Dendritic cell treated with granulocyte-macrophage colony-stimulating factor and Interleukin-4, amounts not matched to agents 40 ng/mL and 50 ng/mL, for 4 days (primary cell): ENCODE results near the gene MIAT.

ENCODE experiments used
- H3K27ac Mint-ChIP-seq: one replicate; pipeline ENCODE4 v1.8.0; 2022; ENCODE audit warnings: mild to moderate bottlenecking, mixed read lengths
- H3K27me3 Mint-ChIP-seq: one replicate; pipeline ENCODE4 v1.8.0; 2022; ENCODE audit warnings: mild to moderate bottlenecking, mixed read lengths
- H3K36me3 Mint-ChIP-seq: one replicate; pipeline ENCODE4 v1.8.0; 2022; ENCODE audit warnings: low read depth, mixed read lengths
- H3K4me1 Mint-ChIP-seq: one replicate; pipeline ENCODE4 v1.8.0; 2022; ENCODE audit warnings: low read depth, mixed read lengths
- H3K4me3 Mint-ChIP-seq: one replicate; pipeline ENCODE4 v1.8.0; 2022; ENCODE audit warnings: mild to moderate bottlenecking, moderate library complexity, mixed read lengths
- H3K9me3 Mint-ChIP-seq: one replicate; pipeline ENCODE4 v1.8.0; 2022; ENCODE audit warnings: mixed read lengths
- intact Hi-C: fragments of 100-400 bp; cut with micrococcal nuclease; formaldehyde crosslinking; loops from one replicate; pipeline ENCODE4 v1.15.0; 2022

MIAT gene

GRCh38 chr22:26619510-26619909 lies 37.9 kb upstream of the MIAT start:
- H3K4me1 Mint-ChIP-seq = peaks cover 56% of the 10 kb centered on the region
- H3K4me3 Mint-ChIP-seq = no peak overlapping the region
- no peaks in the 10 kb centered on the region for H3K36me3 Mint-ChIP-seq
- H3K9me3 Mint-ChIP-seq = peaks cover 7% of the 10 kb centered on the region
- H3K27ac Mint-ChIP-seq = peak overlapping the region; percentile 47
- intact Hi-C loops = no loop called here
- H3K27me3 Mint-ChIP-seq = no peaks in the 10 kb centered on the region

DNA sequence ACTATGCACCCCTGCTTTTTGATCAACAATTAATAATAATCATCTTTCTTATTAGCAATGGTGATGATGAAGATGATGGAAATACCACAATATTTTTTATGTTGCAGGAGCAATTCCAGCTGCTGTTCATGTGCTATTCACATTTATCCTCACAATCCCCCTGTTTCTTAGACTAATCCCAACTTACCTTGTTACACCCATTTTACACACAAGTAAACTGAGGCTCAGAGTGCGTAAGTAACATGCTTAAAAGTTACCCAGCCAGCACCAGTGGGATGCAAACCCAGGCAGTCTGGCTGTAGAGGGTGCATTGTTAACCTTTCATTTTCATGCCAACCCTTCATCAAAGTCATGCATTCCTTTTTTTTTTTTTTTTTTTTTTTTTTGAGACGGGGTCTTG lies 37.2 kb upstream of the MIAT start:
- H3K4me3 Mint-ChIP-seq = no peak overlapping the region
- H3K4me1 Mint-ChIP-seq = peaks cover 54% of the 10 kb centered on the region
- no peak overlapping the region for H3K27ac Mint-ChIP-seq
- intact Hi-C loops = no loop called here
- no peaks in the 10 kb centered on the region for H3K36me3 Mint-ChIP-seq
- H3K9me3 Mint-ChIP-seq = peaks cover 7% of the 10 kb centered on the region
- H3K27me3 Mint-ChIP-seq = no peaks in the 10 kb centered on the region

GRCh38 chr22:26621663-26622062 lies 35.7 kb upstream of the MIAT start, which contains the start of gene CRYBA4:
CRYBA4 (plus strand) TSS chr22:26621963; CDS start chr22:26622597, 634 bp downstream.
- Mint-ChIP-seq H3K27ac (no peak within 1 kb of the TSS), H3K4me3 (no peak within 1 kb of the TSS), H3K27me3 (no peaks in the 10 kb centered on the region), H3K36me3 (no peaks in the 10 kb centered on the region), H3K9me3 (peaks cover 7% of the 10 kb centered on the region), H3K4me1 (peaks cover 40% of the 10 kb centered on the region)
- intact Hi-C loops = no loop called here

- Mint-ChIP-seq H3K27ac (no peak overlapping the region), H3K4me3 (no peak overlapping the region), H3K36me3 (no peaks in the 10 kb centered on the region), H3K27me3 (no peaks in the 10 kb centered on the region), H3K4me1 (peaks cover 22% of the 10 kb centered on the region), H3K9me3 (peaks cover 7% of the 10 kb centered on the region)
- intact Hi-C loops = no loop called here
Observed at GRCh38 chr22:26623984-26624383, 33.4 kb upstream of the MIAT start.

- Mint-ChIP-seq H3K27me3 (no peaks in the 10 kb centered on the region), H3K4me1 (peaks cover 14% of the 10 kb centered on the region), H3K9me3 (peaks cover 7% of the 10 kb centered on the region), H3K36me3 (no peaks in the 10 kb centered on the region), H3K27ac (no peak overlapping the region), H3K4me3 (no peak overlapping the region)
- intact Hi-C loops = no loop called here
Observed at GRCh38 chr22:26624803-26625202, 32.6 kb upstream of the MIAT start.

- H3K4me3 Mint-ChIP-seq = no peak overlapping the region
- peaks cover 5% of the 10 kb centered on the region for H3K4me1 Mint-ChIP-seq
- H3K27me3 Mint-ChIP-seq = peaks cover 7% of the 10 kb centered on the region
- intact Hi-C loops = no loop called here
- no peaks in the 10 kb centered on the region for H3K9me3 Mint-ChIP-seq
- no peak overlapping the region for H3K27ac Mint-ChIP-seq
- no peaks in the 10 kb centered on the region for H3K36me3 Mint-ChIP-seq
Observed at GRCh38 chr22:26629988-26630761, 27.2 kb upstream of the MIAT start.

- H3K27ac Mint-ChIP-seq = no peak overlapping the region
- H3K4me1 Mint-ChIP-seq = peaks cover 5% of the 10 kb centered on the region
- H3K36me3 Mint-ChIP-seq = no peaks in the 10 kb centered on the region
Observed at GRCh38 chr22:26631282-26631681, 26.1 kb upstream of the MIAT start.

DNA sequence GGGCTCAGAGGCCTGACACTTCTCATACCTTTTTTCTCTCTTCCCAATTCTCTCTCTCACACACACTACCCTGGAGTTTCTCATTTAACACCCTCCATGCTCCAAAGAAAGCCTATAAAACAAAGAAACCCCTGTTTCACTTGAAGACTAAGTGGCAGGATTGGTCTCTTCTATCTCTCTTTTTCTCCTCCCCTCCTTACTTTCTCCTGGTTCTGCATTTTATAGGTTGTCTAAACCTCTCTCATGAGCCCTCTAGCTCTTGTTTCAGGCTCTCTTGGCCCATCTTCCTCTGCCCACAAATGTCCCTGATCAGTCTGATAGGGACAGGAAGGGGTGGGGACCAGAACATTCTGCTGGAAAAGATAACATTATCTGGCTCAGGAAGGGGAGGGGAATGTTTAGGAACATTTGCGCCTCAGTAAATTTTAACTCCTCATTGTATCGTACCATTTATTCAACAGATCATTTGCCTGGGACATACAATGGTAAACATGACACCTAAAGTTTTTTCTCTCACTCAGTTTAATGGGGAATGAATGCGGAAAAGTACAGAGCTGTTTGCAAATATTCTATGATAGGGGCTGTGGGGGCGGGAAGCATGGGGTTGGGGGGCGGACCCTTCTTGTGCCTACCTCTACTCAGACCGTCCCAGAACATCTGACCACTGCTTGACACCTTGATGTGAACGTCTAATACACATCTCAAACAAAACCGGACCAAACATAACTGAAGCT lies 24.8 kb upstream of the MIAT start:
- Mint-ChIP-seq H3K27me3 (peaks cover 7% of the 10 kb centered on the region), H3K9me3 (no peaks in the 10 kb centered on the region), H3K4me1 (peaks cover under 1% of the 10 kb centered on the region), H3K36me3 (no peaks in the 10 kb centered on the region), H3K4me3 (no peak overlapping the region), H3K27ac (no peak overlapping the region)
- intact Hi-C loops = no loop called here

More at GRCh38 chr22:26631282-26631681, 26.1 kb upstream of the MIAT start:
- intact Hi-C loops = no loop called here
- Mint-ChIP-seq H3K9me3 (no peaks in the 10 kb centered on the region), H3K27me3 (peaks cover 7% of the 10 kb centered on the region), H3K4me3 (no peak overlapping the region)

GRCh38 chr22:26634189-26634588 lies 23.2 kb upstream of the MIAT start:
- intact Hi-C loops = no loop called here
- Mint-ChIP-seq H3K27me3 (peaks cover 7% of the 10 kb centered on the region), H3K4me1 (no peaks in the 10 kb centered on the region), H3K9me3 (no peaks in the 10 kb centered on the region), H3K4me3 (no peak overlapping the region), H3K36me3 (no peaks in the 10 kb centered on the region), H3K27ac (no peak overlapping the region)

DNA sequence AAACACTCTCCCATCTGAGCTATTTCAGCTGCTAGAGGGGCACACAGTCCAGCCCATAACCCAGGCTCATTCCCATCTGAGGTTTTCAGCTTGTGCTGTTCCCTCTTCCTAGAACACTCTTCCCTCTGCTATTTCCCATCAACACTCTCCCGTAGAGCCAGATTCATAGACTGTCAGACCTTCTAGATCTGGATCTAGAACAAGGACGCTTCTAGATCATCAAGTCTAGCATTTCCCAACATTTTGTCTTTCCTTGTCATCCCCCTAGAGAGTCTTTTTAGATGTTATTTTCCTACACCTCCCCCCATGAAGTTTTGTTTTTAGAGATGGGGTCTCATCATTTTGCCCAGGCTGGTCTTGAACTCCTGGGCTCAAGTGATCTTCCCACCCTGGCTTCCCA lies 22.3 kb upstream of the MIAT start:
- intact Hi-C loops = no loop called here
- peaks cover 9% of the 10 kb centered on the region for H3K27me3 Mint-ChIP-seq
- peaks cover 4% of the 10 kb centered on the region for H3K4me1 Mint-ChIP-seq
- no peaks in the 10 kb centered on the region for H3K9me3 Mint-ChIP-seq
- no peak overlapping the region for H3K27ac Mint-ChIP-seq
- H3K4me3 Mint-ChIP-seq = no peak overlapping the region
- no peaks in the 10 kb centered on the region for H3K36me3 Mint-ChIP-seq

DNA sequence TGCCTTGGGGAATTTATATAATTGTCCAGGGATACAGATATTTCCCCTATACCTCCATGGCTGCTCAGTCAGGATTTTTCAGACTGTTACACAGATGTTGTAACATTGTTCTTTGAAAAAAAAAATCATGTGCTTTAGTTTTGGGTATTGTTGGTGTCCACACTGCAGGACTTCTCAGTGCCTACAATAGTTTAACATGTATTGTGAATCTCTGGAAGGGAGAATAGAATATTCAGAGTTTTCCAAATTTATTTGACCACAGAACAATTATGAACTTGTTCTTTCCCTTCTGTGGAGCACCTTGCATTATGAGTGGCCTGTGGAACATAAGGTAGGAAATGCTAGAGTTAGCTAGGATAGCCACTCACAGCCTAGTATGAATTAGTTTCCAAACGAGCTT lies 21.1 kb upstream of the MIAT start:
- Mint-ChIP-seq H3K27ac (no peak overlapping the region), H3K36me3 (no peaks in the 10 kb centered on the region), H3K9me3 (no peaks in the 10 kb centered on the region), H3K27me3 (peaks cover 11% of the 10 kb centered on the region), H3K4me3 (no peak overlapping the region), H3K4me1 (peaks cover 10% of the 10 kb centered on the region)
- intact Hi-C loops = no loop called here

- H3K4me3 Mint-ChIP-seq = no peak overlapping the region
- intact Hi-C loops = no loop called here
- no peaks in the 10 kb centered on the region for H3K9me3 Mint-ChIP-seq
- no peaks in the 10 kb centered on the region for H3K36me3 Mint-ChIP-seq
- H3K27me3 Mint-ChIP-seq = peaks cover 19% of the 10 kb centered on the region
- peaks cover 41% of the 10 kb centered on the region for H3K4me1 Mint-ChIP-seq
- peak overlapping the region; percentile 64 for H3K27ac Mint-ChIP-seq
Observed at GRCh38 chr22:26642465-26643417, 14.6 kb upstream of the MIAT start.

DNA sequence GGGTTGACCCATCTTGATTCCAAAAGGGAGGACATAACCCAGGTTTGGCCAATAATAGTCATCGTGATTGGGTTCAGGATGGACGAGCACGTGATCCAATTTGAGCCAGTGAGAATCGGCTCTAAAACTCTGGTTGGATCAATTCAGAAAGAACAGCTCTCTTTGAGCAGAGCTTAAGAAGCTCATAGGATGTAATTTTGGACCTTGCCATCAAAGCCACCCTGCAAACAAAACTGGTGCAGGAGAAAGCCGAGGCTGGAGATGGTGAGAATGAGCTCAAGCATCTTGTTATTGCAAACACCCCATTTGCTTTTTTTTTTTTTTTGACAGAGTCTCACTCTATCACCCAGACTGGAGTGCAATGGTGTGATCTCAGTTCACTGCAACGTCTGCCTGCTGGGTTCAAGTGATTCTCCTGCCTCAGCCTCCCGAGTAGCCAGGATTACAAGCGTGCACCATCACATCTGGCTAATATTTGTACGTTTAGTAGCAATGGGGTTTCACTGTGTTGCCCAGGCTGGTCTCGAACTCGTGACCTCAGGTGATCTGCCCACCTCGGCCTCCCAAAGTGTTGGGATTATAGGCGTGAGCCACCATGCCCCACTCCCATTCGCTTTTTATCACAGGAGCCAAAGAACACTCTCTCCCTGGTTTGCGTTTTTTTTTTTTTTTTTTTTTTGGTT lies 13.8 kb upstream of the MIAT start:
- H3K4me1 Mint-ChIP-seq = peaks cover 49% of the 10 kb centered on the region
- H3K9me3 Mint-ChIP-seq = no peaks in the 10 kb centered on the region
- no peaks in the 10 kb centered on the region for H3K36me3 Mint-ChIP-seq
- H3K4me3 Mint-ChIP-seq = no peak overlapping the region
- intact Hi-C loops = no loop called here
- H3K27me3 Mint-ChIP-seq = peaks cover 19% of the 10 kb centered on the region
- peak overlapping the region; percentile 28 for H3K27ac Mint-ChIP-seq
